ENCODE data around the gene AKAP1.

AKAP1 gene

GRCh38 chr17:57168695-57169094 lies 83.6 kb downstream of the AKAP1 start:
- TF ChIP-seq, protein P1, sequence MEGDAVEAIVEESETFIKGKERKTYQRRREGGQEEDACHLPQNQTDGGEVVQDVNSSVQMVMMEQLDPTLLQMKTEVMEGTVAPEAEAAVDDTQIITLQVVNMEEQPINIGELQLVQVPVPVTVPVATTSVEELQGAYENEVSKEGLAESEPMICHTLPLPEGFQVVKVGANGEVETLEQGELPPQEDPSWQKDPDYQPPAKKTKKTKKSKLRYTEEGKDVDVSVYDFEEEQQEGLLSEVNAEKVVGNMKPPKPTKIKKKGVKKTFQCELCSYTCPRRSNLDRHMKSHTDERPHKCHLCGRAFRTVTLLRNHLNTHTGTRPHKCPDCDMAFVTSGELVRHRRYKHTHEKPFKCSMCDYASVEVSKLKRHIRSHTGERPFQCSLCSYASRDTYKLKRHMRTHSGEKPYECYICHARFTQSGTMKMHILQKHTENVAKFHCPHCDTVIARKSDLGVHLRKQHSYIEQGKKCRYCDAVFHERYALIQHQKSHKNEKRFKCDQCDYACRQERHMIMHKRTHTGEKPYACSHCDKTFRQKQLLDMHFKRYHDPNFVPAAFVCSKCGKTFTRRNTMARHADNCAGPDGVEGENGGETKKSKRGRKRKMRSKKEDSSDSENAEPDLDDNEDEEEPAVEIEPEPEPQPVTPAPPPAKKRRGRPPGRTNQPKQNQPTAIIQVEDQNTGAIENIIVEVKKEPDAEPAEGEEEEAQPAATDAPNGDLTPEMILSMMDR (conservative IDR thresholded peaks at IDR 0.05; ENCODE audit: low read depth, low read length), result no peak
- H3K4me3 ChIP-seq (ENCODE audit: low read depth, low read length), result no peak overlapping the region
- DNase-seq (ENCODE audit: low read depth), result no peak

- no peak overlapping the region for H3K4me3 ChIP-seq (ENCODE audit: low read depth, low read length)
- TF ChIP-seq, protein P1 (conservative IDR thresholded peaks at IDR 0.05; ENCODE audit: low read depth, low read length), result no peak
- no peak for DNase-seq (ENCODE audit: low read depth)
Observed at GRCh38 chr17:57170866-57171265, 85.8 kb downstream of the AKAP1 start.

Data from choroid plexus epithelial cell (primary cell).